IMR-90 (cell line): ENCODE results near the gene ITGAL. TPM values are rescaled to one million over a fixed set of nuclear protein-coding genes. Genes with fewer than 3 reads are reported as not detected.

Experiments
- ATAC-seq: fragments of 200-7000 bp; cut with Tn5 transposase; 2 replicates; pipeline ENCODE4 v1.9.1; 2020; ENCODE audit warnings: low read depth, mild to moderate bottlenecking, moderate library complexity
- BruUV-seq: library from RNA; stranded (reverse); fragments of 400-500 nt; replicated peaks from 2 replicates; lab custom pipeline; 2021; lab: Mats Ljungman, UMichigan
- CTCF ChIA-PET: fragments of 300-600 bp; formaldehyde crosslinking; extraction: SDS; loops from one replicate; lab custom pipeline; 2021; ENCODE audit warnings: antibody characterized with exemption; lab: Yijun Ruan, JAX
- POLR2A ChIA-PET: fragments of 300-600 bp; sonication (Branson Sonifier 250); formaldehyde crosslinking; loops from one replicate; lab custom pipeline; 2022; ENCODE audit warnings: antibody characterized with exemption; ENCODE audit not compliant: unreplicated experiment; lab: Charles Lee
- DNase-seq: peaks from one replicate; pipeline ENCODE4 v3.0.0; 2013
- H2AFZ ChIP-seq: replicated peaks from 2 replicates; pipeline ENCODE3; 2013; ENCODE audit warnings: low read length, mild to moderate bottlenecking; ENCODE audit not compliant: poor library complexity
- H2AK5ac ChIP-seq: 2 replicates; pipeline ENCODE4 v1.6.1; 2013; ENCODE audit warnings: low read depth, low read length, inconsistent platforms
- H2AK9ac ChIP-seq: replicated peaks from 2 replicates; pipeline ENCODE3; 2013; ENCODE audit warnings: mild to moderate bottlenecking, low read depth, low read length, moderate library complexity; ENCODE audit not compliant: poor library complexity
- H2BK120ac ChIP-seq: 2 replicates; pipeline ENCODE4 v1.6.1; 2013; ENCODE audit warnings: low read depth, low read length, inconsistent platforms
- H2BK15ac ChIP-seq: 3 replicates; pipeline ENCODE4 v1.6.1; 2013; ENCODE audit warnings: low read depth, low read length, inconsistent platforms
- H2BK20ac ChIP-seq: 2 replicates; pipeline ENCODE4 v1.6.1; 2013; ENCODE audit warnings: low read depth, mild to moderate bottlenecking, inconsistent platforms, low read length, moderate library complexity
- H2BK5ac ChIP-seq: 2 replicates; pipeline ENCODE4 v1.6.1; 2013; ENCODE audit warnings: mild to moderate bottlenecking, low read depth, low read length, inconsistent platforms; ENCODE audit not compliant: poor library complexity, severe bottlenecking
- H3K14ac ChIP-seq: replicated peaks from 2 replicates; pipeline ENCODE4 v1.6.1; 2013; ENCODE audit warnings: low read depth, low read length, inconsistent platforms
- H3K18ac ChIP-seq: 2 replicates; pipeline ENCODE4 v1.6.1; 2013; ENCODE audit warnings: low read depth, low read length, control low read depth
- H3K23ac ChIP-seq: 2 replicates; pipeline ENCODE4 v1.6.1; 2013; ENCODE audit warnings: low read depth, low read length, inconsistent platforms
- H3K27ac ChIP-seq: 2 replicates; pipeline ENCODE4 v1.5.1; 2013; ENCODE audit warnings: mild to moderate bottlenecking, control low read depth, low read length; ENCODE audit not compliant: insufficient read depth
- H3K27me3 ChIP-seq: 2 replicates; pipeline ENCODE4 v1.6.1; 2013; ENCODE audit warnings: low read length; ENCODE audit not compliant: control insufficient read depth, insufficient read depth
- H3K36me3 ChIP-seq: 2 replicates; pipeline ENCODE4 v1.6.1; 2013; ENCODE audit warnings: low read length, mixed read lengths; ENCODE audit not compliant: control insufficient read depth, insufficient read depth
- H3K4ac ChIP-seq: 2 replicates; pipeline ENCODE4 v1.6.1; 2013; ENCODE audit warnings: low read depth, low read length, inconsistent platforms
- H3K4me1 ChIP-seq: 2 replicates; pipeline ENCODE4 v1.6.1; 2013; ENCODE audit warnings: low read length, mixed read lengths; ENCODE audit not compliant: control insufficient read depth, insufficient read depth
- H3K4me2 ChIP-seq: 2 replicates; pipeline ENCODE4 v1.6.1; 2013; ENCODE audit warnings: low read depth, mild to moderate bottlenecking, control low read depth, low read length, moderate library complexity
- H3K4me3 ChIP-seq: 2 replicates; pipeline ENCODE4 v1.5.1; 2013; ENCODE audit warnings: low read depth, mild to moderate bottlenecking, control low read depth, low read length, moderate library complexity; ENCODE audit not compliant: insufficient read depth
- H3K56ac ChIP-seq: 2 replicates; pipeline ENCODE4 v1.6.1; 2013; ENCODE audit warnings: low read length, inconsistent platforms; ENCODE audit not compliant: insufficient read depth; ENCODE audit errors: extremely low read depth
- H3K79me1 ChIP-seq, 2 experiments: 2 replicates each; pipeline ENCODE4 v1.6.1; 2013; ENCODE audit warnings: low read length in 2 of 2, inconsistent platforms in 1 of 2, low read depth in 1 of 2
- H3K9ac ChIP-seq: 2 replicates; pipeline ENCODE4 v1.6.1; 2013; ENCODE audit warnings: low read depth, low read length, control low read depth
- H3K9me1 ChIP-seq: 2 replicates; pipeline ENCODE4 v1.6.1; 2013; ENCODE audit warnings: low read length, inconsistent platforms; ENCODE audit not compliant: insufficient read depth
- H3K9me3 ChIP-seq: 2 replicates; pipeline ENCODE4 v1.6.1; 2013; ENCODE audit warnings: low read length; ENCODE audit not compliant: control insufficient read depth, insufficient read depth
- H4K20me1 ChIP-seq: 2 replicates; pipeline ENCODE4 v1.6.1; 2013; ENCODE audit warnings: low read length, inconsistent platforms; ENCODE audit not compliant: insufficient read depth
- H4K5ac ChIP-seq: 2 replicates; pipeline ENCODE4 v1.6.1; 2013; ENCODE audit warnings: mild to moderate bottlenecking, low read depth, low read length, control low read depth
- H4K8ac ChIP-seq, 2 experiments: 2 replicates each; pipeline ENCODE4 v1.6.1; 2013; ENCODE audit warnings: low read depth in 2 of 2, low read length in 2 of 2, control low read depth in 1 of 2, inconsistent platforms in 1 of 2
- H4K91ac ChIP-seq: 2 replicates; pipeline ENCODE4 v1.6.1; 2013; ENCODE audit warnings: low read depth, low read length, inconsistent platforms; ENCODE audit not compliant: insufficient read depth
- CHD1 ChIP-seq: IDR thresholded peaks from 2 replicates; pipeline ENCODE4 v1.6.1; 2012; ENCODE audit warnings: low read depth, low read length, improper control_type of control experiment
- FOS ChIP-seq: fragments of 150-350 bp; IDR thresholded peaks from 2 replicates; pipeline ENCODE4 v1.6.1; 2016; ENCODE audit warnings: low read depth, low read length
- MAFK ChIP-seq: IDR thresholded peaks from 2 replicates; pipeline ENCODE4 v1.6.1; 2012; ENCODE audit warnings: low read depth, low read length, improper control_type of control experiment
- NFE2L2 ChIP-seq: fragments of 150-350 bp; IDR thresholded peaks from 2 replicates; pipeline ENCODE4 v1.6.1; 2016; ENCODE audit warnings: low read depth, mild to moderate bottlenecking, low read length
- POLR2A ChIP-seq: IDR thresholded peaks from 2 replicates; pipeline ENCODE4 v1.6.1; 2012; ENCODE audit warnings: mild to moderate bottlenecking, low read depth, low read length
- RAD21 ChIP-seq: IDR thresholded peaks from 2 replicates; pipeline ENCODE4 v1.6.1; 2012; ENCODE audit warnings: low read length, improper control_type of control experiment
- RCOR1 ChIP-seq: IDR thresholded peaks from 2 replicates; pipeline ENCODE4 v1.6.1; 2012; ENCODE audit warnings: mild to moderate bottlenecking, low read length, improper control_type of control experiment; ENCODE audit not compliant: insufficient replicate concordance
- RFX5 ChIP-seq: IDR thresholded peaks from 2 replicates; pipeline ENCODE4 v1.8.0; 2012; ENCODE audit warnings: low read depth, mild to moderate bottlenecking, low read length, moderate library complexity
- SMC3 ChIP-seq: fragments of 150-350 bp; IDR thresholded peaks from 2 replicates; pipeline ENCODE4 v1.6.1; 2016; ENCODE audit warnings: low read depth, mild to moderate bottlenecking, antibody characterized with exemption, low read length, moderate library complexity
- WGBS, 2 experiments: methylation state at CpG; one replicate each; pipeline versions ENCODE4 v1.1.5 to v1.1.7; 2013; ENCODE audit warnings: missing lambda C conversion rate in 2 of 2; ENCODE audit not compliant: insufficient read length in 1 of 2; ENCODE audit errors: extremely low coverage in 2 of 2; 5-methylcytosine and 5-hydroxymethylcytosine counted together
- dilution Hi-C: fragments of 300-500 bp; cut with HindIII; formaldehyde crosslinking; loops from one replicate; pipeline ENCODE4 v1.14.3; 2018; ENCODE audit warnings: low sequenced_read_pairs; ENCODE audit not compliant: unreplicated experiment
- in situ Hi-C: fragments of 300-500 bp; cut with MboI; formaldehyde crosslinking; loops from 3 replicates; pipeline ENCODE4 v1.14.3; 2019; ENCODE audit warnings: low sequenced_read_pairs, inconsistent platforms, mixed read lengths
- intact Hi-C: fragments of 100-400 bp; cut with micrococcal nuclease; formaldehyde crosslinking; loops from 2 replicates; pipeline ENCODE4 v1.10.0; 2022
- polyA plus RNA-seq, 3 experiments: library from polyadenylated mRNA; depleted of rRNA; stranded (reverse); fragments of >200 nt; gene quantifications; 2 replicates each; pipeline ENCODE4 v1.2.3, GENCODE V29; 2012; ENCODE audit warnings: low replicate concordance in 1 of 3
- total RNA-seq: library from RNA; depleted of rRNA; stranded (reverse); fragments of >200 nt; gene quantifications from 2 replicates; pipeline ENCODE4 v1.2.3, GENCODE V29; 2012
- TF ChIP-seq, protein P1 (sequence below): conservative IDR thresholded peaks from 2 replicates; pipeline ENCODE4 v1.5.1; 2012; ENCODE audit warnings: mild to moderate bottlenecking, low read depth, low read length, improper control_type of control experiment
- TF ChIP-seq, protein P2 (sequence below): fragments of 150-350 bp; IDR thresholded peaks from 2 replicates; pipeline ENCODE4 v1.6.1; 2016; ENCODE audit warnings: low read depth, mild to moderate bottlenecking, low read length, moderate library complexity, borderline replicate concordance
- TF ChIP-seq, protein P3 (sequence below): fragments of 150-350 bp; IDR thresholded peaks from 2 replicates; pipeline ENCODE4 v1.6.1; 2017; ENCODE audit warnings: mild to moderate bottlenecking, antibody characterized with exemption, low read length, low read depth

ITGAL gene
- total and polyA plus RNA-seq, 2 of the 4 experiments (the other 2 are of a cell fraction), result not detected

DNA sequence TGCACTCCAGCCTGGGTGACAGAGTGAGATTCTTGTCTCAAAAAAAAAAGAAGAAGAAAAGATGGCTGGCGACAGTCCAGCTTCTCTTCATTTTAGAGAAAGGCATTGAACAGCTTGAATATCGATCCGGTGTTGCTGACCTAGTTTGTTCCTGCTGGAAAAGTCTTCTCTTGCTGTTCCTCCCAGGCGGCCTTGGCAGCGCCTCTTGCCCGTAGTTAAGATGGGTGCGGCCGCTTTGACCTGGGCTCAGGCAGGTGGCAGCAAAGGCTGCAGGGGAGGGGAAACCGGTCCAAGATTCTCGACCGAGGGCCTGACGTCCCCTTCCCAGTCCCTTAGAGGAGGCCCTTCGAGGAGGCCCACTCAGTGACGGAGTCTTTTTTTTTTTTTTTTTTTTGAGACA lies 89.5 kb downstream of the ITGAL start:
- H3K27ac ChIP-seq, result no peak overlapping the region
- H4K5ac ChIP-seq, result no peak overlapping the region
- H3K4me2 ChIP-seq, result no peak overlapping the region
- no peak overlapping the region for H3K4ac ChIP-seq
- H4K8ac ChIP-seq, result no peak overlapping the region
- H3K23ac ChIP-seq, result no peak overlapping the region
- no peak overlapping the region for H3K56ac ChIP-seq
- H3K36me3 ChIP-seq, result no peaks in the 10 kb centered on the region
- WGBS, 2 experiments, result 100% methylated on average over 3 of the region's 14 CpGs; no CpG with 5 or more reads in 1 of the 2 experiments
- H3K9ac ChIP-seq, result no peak overlapping the region
- TF ChIP-seq, protein P1, sequence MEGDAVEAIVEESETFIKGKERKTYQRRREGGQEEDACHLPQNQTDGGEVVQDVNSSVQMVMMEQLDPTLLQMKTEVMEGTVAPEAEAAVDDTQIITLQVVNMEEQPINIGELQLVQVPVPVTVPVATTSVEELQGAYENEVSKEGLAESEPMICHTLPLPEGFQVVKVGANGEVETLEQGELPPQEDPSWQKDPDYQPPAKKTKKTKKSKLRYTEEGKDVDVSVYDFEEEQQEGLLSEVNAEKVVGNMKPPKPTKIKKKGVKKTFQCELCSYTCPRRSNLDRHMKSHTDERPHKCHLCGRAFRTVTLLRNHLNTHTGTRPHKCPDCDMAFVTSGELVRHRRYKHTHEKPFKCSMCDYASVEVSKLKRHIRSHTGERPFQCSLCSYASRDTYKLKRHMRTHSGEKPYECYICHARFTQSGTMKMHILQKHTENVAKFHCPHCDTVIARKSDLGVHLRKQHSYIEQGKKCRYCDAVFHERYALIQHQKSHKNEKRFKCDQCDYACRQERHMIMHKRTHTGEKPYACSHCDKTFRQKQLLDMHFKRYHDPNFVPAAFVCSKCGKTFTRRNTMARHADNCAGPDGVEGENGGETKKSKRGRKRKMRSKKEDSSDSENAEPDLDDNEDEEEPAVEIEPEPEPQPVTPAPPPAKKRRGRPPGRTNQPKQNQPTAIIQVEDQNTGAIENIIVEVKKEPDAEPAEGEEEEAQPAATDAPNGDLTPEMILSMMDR, result no peak
- TF ChIP-seq RCOR1 (no peak), SMC3 (no peak), RFX5 (no peak), MAFK (no peak), POLR2A (no peak), CHD1 (no peak), RAD21 (no peak), NFE2L2 (no peak), FOS (no peak)
- TF ChIP-seq, protein P2, sequence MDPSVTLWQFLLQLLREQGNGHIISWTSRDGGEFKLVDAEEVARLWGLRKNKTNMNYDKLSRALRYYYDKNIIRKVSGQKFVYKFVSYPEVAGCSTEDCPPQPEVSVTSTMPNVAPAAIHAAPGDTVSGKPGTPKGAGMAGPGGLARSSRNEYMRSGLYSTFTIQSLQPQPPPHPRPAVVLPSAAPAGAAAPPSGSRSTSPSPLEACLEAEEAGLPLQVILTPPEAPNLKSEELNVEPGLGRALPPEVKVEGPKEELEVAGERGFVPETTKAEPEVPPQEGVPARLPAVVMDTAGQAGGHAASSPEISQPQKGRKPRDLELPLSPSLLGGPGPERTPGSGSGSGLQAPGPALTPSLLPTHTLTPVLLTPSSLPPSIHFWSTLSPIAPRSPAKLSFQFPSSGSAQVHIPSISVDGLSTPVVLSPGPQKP, result no peak
- TF ChIP-seq, protein P3, sequence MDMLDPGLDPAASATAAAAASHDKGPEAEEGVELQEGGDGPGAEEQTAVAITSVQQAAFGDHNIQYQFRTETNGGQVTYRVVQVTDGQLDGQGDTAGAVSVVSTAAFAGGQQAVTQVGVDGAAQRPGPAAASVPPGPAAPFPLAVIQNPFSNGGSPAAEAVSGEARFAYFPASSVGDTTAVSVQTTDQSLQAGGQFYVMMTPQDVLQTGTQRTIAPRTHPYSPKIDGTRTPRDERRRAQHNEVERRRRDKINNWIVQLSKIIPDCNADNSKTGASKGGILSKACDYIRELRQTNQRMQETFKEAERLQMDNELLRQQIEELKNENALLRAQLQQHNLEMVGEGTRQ, result no peak
- H3K4me1 ChIP-seq, result no peaks in the 10 kb centered on the region
- H2AFZ ChIP-seq, result no peak overlapping the region
- no peaks in the 10 kb centered on the region for H3K9me1 ChIP-seq
- no peaks in the 10 kb centered on the region for H4K20me1 ChIP-seq
- no peak overlapping the region for H2AK5ac ChIP-seq
- POLR2A ChIA-PET, result no interaction called here
- dilution Hi-C loops, result no loop called here
- no peak overlapping the region for H3K18ac ChIP-seq
- H2BK120ac ChIP-seq, result no peak overlapping the region
- no peaks in the 10 kb centered on the region for H3K9me3 ChIP-seq
- BruUV-seq, result no TSS peak
- no peak overlapping the region for H4K91ac ChIP-seq
- CTCF ChIA-PET, result no interaction called here
- no peak for DNase-seq
- H3K27me3 ChIP-seq, result peaks cover 6% of the 10 kb centered on the region; the same call in 1 of the 2 replicates
- no peak overlapping the region for H3K4me3 ChIP-seq
- no peak for ATAC-seq
- peaks cover 0 to 11% of the 10 kb centered on the region in 2 experiments; a peak in 2 of 4 replicates for H3K79me1 ChIP-seq
- intact Hi-C loops, result no loop called here
- no peak overlapping the region for H2BK20ac ChIP-seq
- in situ Hi-C loops, result no loop called here
- no peak overlapping the region for H2BK5ac ChIP-seq
- no peak overlapping the region for H2BK15ac ChIP-seq
- no peak overlapping the region for H2AK9ac ChIP-seq
- H3K14ac ChIP-seq, result no peak overlapping the region
